Astrocyte (in vitro differentiated cells and primary cell): ENCODE data around the gene HSPBP1.

Experiments used
- EZH2 ChIP-seq: IDR thresholded peaks from 2 replicates; pipeline ENCODE4 v1.6.1; 2012; ENCODE audit warnings: mild to moderate bottlenecking, low read length, inconsistent platforms; ENCODE audit not compliant: insufficient read depth
- TF ChIP-seq, protein P1 (sequence below): IDR thresholded peaks from 2 replicates; pipeline ENCODE4 v1.5.1; 2011; ENCODE audit warnings: low read depth, mild to moderate bottlenecking, inconsistent platforms, low read length, moderate library complexity; ENCODE audit not compliant: insufficient read depth

DNA sequence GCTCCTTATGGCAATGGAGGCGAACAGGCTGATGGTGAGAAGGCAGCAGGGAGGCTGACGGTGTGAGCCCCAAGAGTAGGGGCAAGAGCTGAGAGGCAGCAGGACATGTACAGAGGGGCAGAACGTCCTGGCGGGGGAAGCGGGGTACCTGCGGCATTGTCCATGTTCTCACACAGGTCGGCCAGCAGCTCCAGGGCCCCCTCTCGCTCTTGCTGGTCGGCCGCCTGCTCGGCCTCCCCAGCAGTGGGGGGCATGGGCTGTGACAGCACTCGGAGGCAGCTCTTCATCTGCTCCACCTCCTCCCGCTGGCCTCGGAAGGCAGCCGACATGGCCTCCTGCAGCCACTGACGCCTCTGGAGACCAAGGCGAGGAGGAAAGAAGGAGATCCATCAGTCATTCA lies 2.4 kb downstream of the HSPBP1 start:
- TF ChIP-seq, protein P1, sequence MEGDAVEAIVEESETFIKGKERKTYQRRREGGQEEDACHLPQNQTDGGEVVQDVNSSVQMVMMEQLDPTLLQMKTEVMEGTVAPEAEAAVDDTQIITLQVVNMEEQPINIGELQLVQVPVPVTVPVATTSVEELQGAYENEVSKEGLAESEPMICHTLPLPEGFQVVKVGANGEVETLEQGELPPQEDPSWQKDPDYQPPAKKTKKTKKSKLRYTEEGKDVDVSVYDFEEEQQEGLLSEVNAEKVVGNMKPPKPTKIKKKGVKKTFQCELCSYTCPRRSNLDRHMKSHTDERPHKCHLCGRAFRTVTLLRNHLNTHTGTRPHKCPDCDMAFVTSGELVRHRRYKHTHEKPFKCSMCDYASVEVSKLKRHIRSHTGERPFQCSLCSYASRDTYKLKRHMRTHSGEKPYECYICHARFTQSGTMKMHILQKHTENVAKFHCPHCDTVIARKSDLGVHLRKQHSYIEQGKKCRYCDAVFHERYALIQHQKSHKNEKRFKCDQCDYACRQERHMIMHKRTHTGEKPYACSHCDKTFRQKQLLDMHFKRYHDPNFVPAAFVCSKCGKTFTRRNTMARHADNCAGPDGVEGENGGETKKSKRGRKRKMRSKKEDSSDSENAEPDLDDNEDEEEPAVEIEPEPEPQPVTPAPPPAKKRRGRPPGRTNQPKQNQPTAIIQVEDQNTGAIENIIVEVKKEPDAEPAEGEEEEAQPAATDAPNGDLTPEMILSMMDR = no peak
- no peak for TF ChIP-seq EZH2
